Heart right ventricle (tissue), 16 donors: ENCODE results near the gene SECTM1. TPM values are rescaled to one million over a fixed set of nuclear protein-coding genes. Genes with fewer than 3 reads are reported as not detected.

Experiments used
- ATAC-seq, 8 donors: fragments of 200-7000 bp; cut with Tn5 transposase; one replicate each; pipeline ENCODE4 v1.9.1; 2020; ENCODE audit warnings: mild to moderate bottlenecking in 8 of 8, moderate library complexity in 8 of 8, moderate number of reproducible peaks in 1 of 8
- DNase-seq, 2 donors: peaks; one replicate each; pipeline ENCODE4 v3.0.0-alpha.2; 2020
- H3K27ac ChIP-seq, 10 donors: fragments of 200-600 bp; sonication (generic) in 2 of 10; one replicate each; pipeline versions ENCODE4 v1.5.0 to v1.8.0; 2020 to 2022; ENCODE audit warnings: mild to moderate bottlenecking in 3 of 10
- H3K27me3 ChIP-seq, 7 donors: fragments of 200-600 bp; one replicate each; pipeline ENCODE4 v1.8.0; 2021 to 2022; ENCODE audit warnings: mild to moderate bottlenecking in 2 of 7
- H3K36me3 ChIP-seq, 9 donors: fragments of 200-600 bp; sonication (generic) in 1 of 9; one replicate each; pipeline versions ENCODE4 v1.5.0 to v1.8.0; 2020 to 2022; ENCODE audit warnings: mild to moderate bottlenecking in 2 of 9
- H3K4me1 ChIP-seq, 9 donors: fragments of 200-600 bp; sonication (generic) in 1 of 9; one replicate each; pipeline versions ENCODE4 v1.5.0 to v1.8.0; 2020 to 2022; ENCODE audit warnings: mild to moderate bottlenecking in 4 of 9
- H3K4me3 ChIP-seq, 10 donors: fragments of 200-600 bp; sonication (generic) in 2 of 10; one replicate each; pipeline versions ENCODE4 v1.5.0 to v1.8.0; 2020 to 2022; ENCODE audit warnings: mild to moderate bottlenecking in 7 of 10, moderate library complexity in 2 of 10
- H3K9me3 ChIP-seq, 11 donors: fragments of 200-600 bp in 10 of 11; sonication (generic) in 2 of 11; one replicate each; pipeline versions ENCODE4 v1.5.0 to v1.8.0; 2013 to 2022; ENCODE audit warnings: mild to moderate bottlenecking in 2 of 11, control low read depth in 1 of 11, moderate library complexity in 1 of 11
- WGBS, 2 donors: extraction: QIAGEN DNeasy Blood & Tissue Kit; methylation state at CpG; one replicate each; pipeline ENCODE4 v1.1.7; 2013; ENCODE audit warnings: inconsistent platforms in 1 of 2; 5-methylcytosine and 5-hydroxymethylcytosine counted together
- intact Hi-C, 10 donors: fragments of 100-400 bp; cut with DNase I; formaldehyde crosslinking; loops; one replicate each; pipeline versions ENCODE4 v1.11.1 to v1.14.2; 2022
- polyA plus RNA-seq, 2 donors: library from polyadenylated mRNA; stranded (reverse); fragments of 200-250 nt; gene quantifications; one replicate each; pipeline ENCODE4 v1.2.3, GENCODE V29; 2013
- total RNA-seq, 10 donors: library from RNA; stranded (reverse); fragmentation: NEBNext Ultra II Directional in 3 of 10; extraction: Animal tissue kit (Norgen Biotek cat#: 25700) in 3 of 10; gene quantifications; one replicate each; pipeline versions ENCODE4 v1.2.1 to v1.2.4, GENCODE V29; 2021 to 2023
- TF ChIP-seq, protein P1 (sequence below), 9 donors: fragments of 200-600 bp; sonication (generic) in 2 of 9; IDR thresholded peaks; one replicate each; pipeline versions ENCODE4 v1.5.0 to v1.8.0; 2021 to 2022; ENCODE audit warnings: antibody characterized with exemption in 9 of 9, mild to moderate bottlenecking in 5 of 9, moderate library complexity in 1 of 9
- donor health status: Arrhythmogenic right ventricular cardiomyopathy.
- donor health status: ischemic (EF 13 %, LVEDD 7.1; RV severe dilation, severe dysfunction).
- donor health status: healthy with polysubstance abuse.
- donor health status: DM: no; HTN: yes; CAD: no.
- donor health status: DM: no; HTN: no; CAD: no.
- donor health status: ischemic (EF 25% LVEDD 6.9; RV normal size, moderate dysfunction).
- donor health status: ischemic (EF 25% LVEDD 5.7; RV mildly dilated, moderate dysfunction).
- donor health status: healthy.
- donor health status: DM: yes; HTN: yes; CAD: no.
- donor health status: Ischemic cardiomyopathy.
- donor health status: ischemic (EF 35%, LVEDD 5.7; RV mildly dilated, moderate dysfunction).
- donor health status: nonischemic (EF 11% LVEDD 7.7; RV severe dilation, severe dysfunction).
- donor health status: DM: yes; HTN: yes; CAD: no.
- donor health status: PGD.
- donor health status: ischemic (EF 29% LVEDD 5.4; RV normal size, mild dysfunction).
- donor health status: nonischemic (EF 23%, LVEDD 6.1; RV moderate dilation, normal function).

Gene SECTM1
- total and polyA plus RNA-seq, 12 donors = 1.7 to 29.9 (median 3.6) TPM

DNA sequence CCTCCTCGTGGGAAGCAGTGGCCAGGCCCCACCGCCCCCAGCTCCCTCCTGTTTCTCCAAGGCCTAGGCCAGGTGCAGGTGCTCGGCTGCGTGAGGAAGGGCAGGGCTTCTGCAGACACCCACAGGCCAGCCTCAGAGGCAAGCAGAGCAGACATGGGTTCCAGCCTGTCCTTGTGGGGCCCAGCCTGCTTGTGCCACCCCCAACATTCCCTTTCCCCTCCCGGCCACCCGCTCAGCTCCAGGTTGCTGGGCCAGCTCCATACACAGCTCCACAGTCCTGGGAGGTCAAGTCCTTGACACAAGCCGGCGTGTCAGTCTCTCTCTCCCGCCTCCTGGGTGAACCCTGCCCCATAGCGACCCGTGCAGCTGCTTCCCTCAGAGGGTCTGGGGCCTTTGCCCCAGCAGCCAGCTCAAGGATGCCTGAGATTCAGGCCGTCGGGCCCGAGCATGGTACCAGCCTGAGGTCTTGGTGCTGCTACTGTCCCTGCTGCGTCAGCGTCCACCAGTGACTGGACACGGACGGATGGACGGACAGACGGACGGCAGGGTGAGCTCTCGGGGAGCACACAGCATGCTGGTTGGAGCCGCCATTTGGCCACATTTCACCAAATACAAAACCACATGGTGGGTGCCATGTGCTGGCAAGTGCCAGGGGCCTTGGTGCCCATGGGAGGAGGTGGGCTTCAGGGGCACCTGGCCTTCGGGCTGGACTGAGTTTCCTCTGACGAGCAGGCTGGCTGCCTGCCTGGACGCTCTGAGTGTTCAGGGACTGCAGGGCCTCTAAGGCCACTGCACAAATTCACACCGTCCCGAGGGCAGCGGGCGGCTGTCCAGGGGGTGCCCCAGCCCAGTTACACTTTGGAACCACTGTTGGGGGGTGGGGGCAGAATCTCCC, 8.0 kb downstream of the SECTM1 start:
- intact Hi-C loops = loop anchor here in 3 of 10 donors (10.0 kb wide), 3 partner anchors 81 to 291 kb away; partner anchors contain the start of genes DCXR (in 1 of the 3) and RAC3 (in 1 of the 3)
- no peaks in the 10 kb centered on the region for H3K9me3 ChIP-seq
- H3K4me1 ChIP-seq = peaks cover 4 to 18% (median 10%) of the 10 kb centered on the region in 9 donors
- no peak overlapping the region for H3K27ac ChIP-seq
- DNase-seq = peak in 1 of 2 donors; percentile 10
- peaks cover 0 to 13% (median 0%) of the 10 kb centered on the region in 9 donors for H3K36me3 ChIP-seq
- peaks cover 0 to 49% (median 26%) of the 10 kb centered on the region in 7 donors for H3K27me3 ChIP-seq
- H3K4me3 ChIP-seq = no peak overlapping the region
- ATAC-seq = no peak
- WGBS, 2 donors = 90% methylated on average over 30 of the region's 30 CpGs
- TF ChIP-seq, protein P1, sequence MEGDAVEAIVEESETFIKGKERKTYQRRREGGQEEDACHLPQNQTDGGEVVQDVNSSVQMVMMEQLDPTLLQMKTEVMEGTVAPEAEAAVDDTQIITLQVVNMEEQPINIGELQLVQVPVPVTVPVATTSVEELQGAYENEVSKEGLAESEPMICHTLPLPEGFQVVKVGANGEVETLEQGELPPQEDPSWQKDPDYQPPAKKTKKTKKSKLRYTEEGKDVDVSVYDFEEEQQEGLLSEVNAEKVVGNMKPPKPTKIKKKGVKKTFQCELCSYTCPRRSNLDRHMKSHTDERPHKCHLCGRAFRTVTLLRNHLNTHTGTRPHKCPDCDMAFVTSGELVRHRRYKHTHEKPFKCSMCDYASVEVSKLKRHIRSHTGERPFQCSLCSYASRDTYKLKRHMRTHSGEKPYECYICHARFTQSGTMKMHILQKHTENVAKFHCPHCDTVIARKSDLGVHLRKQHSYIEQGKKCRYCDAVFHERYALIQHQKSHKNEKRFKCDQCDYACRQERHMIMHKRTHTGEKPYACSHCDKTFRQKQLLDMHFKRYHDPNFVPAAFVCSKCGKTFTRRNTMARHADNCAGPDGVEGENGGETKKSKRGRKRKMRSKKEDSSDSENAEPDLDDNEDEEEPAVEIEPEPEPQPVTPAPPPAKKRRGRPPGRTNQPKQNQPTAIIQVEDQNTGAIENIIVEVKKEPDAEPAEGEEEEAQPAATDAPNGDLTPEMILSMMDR (IDR thresholded peaks at IDR 0.05) = no peak

DNA sequence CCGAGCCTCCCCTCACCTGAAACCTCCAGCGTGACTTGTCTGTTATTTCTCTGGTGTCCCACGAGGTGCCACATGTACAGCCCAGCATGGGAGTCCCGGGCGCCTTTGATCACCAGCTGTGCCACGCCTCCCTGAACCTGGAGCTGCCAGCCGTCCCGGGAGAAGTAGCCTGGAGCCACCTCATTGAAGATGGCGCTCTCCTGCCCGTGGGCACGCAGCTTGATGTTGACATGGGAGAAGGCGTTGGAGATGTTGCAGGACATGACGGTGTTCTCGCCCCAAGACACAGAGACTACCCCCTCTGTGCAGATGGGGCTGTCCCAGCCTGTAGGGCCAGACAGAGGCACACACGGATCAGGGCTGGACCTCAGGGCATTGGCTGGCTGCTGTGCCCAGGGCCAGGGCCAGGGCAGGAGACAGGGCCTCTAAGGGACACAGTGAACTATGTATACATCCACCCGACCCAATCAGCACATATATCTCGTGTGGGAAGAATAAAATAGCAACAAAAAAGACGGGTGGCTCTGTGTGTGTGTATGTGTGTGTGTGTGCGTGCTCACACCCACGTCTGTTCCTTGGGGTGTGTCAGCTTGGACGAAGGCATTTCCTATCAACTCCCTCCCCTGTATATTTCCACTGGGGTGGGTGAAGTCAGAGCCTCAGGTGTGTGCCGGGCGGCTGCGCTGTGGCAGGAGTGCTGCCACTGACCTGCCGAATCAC, 8.8 kb downstream of the SECTM1 start:
- no peaks in the 10 kb centered on the region for H3K9me3 ChIP-seq
- 69 to 70% methylated on average over 25 of the region's 25 CpGs for WGBS, 2 donors
- no peak for DNase-seq
- peaks cover 0 to 12% (median 4%) of the 10 kb centered on the region in 9 donors for H3K4me1 ChIP-seq
- intact Hi-C loops = loop anchor here (5.0 to 10.0 kb wide), 7 partner anchors 80 to 290 kb away; partner anchors contain the start of genes DCXR (in 1 of the 10) and RAC3 (in 1 of the 10)
- no peak overlapping the region for H3K4me3 ChIP-seq
- H3K27ac ChIP-seq = no peak overlapping the region
- ATAC-seq = peak in 1 of 8 donors; percentile 23
- peaks cover 0 to 13% (median 0%) of the 10 kb centered on the region in 9 donors for H3K36me3 ChIP-seq
- TF ChIP-seq, protein P1 (IDR thresholded peaks at IDR 0.05) = no peak
- peaks cover 0 to 43% (median 22%) of the 10 kb centered on the region in 7 donors for H3K27me3 ChIP-seq

DNA sequence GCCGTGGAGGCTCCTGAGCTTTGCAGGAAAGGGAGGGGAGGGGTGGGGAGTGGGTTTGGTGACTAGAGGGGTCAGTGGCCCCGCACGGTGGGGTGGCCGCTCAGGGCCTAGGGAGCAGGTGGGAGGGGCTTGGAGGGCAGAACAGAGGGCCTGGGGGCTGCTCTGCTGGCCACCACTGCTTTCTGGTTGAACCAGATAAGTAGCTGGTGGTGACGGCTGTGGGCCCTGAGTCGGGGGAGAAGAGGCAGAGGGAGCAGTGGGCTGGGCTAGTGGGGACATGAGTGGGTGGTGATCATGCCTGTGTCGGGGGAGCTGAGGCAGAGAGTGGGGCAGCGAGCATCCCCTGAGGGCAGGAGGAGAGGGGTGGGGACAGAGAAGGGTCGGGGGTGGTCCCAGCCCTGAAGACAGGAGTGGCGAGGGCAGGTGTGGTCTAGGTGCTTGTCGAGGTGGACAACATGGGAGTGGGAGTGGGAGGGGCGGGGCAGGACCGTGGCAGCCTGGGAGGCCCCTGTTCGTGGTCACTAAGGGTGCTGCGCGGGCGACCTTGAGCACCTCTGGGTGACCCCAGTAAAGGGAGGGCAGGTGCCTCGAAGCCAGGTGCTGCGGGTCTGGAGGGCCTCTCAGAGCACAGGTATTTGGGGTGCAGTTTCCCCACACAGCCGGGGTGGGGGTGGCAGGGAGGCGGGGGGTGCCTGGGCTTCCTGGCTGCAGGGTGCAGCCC, 9.9 kb downstream of the SECTM1 start:
- intact Hi-C loops = loop anchor here (2.0 to 10.0 kb wide), 8 partner anchors 79 to 289 kb away; partner anchors contain the start of genes DCXR (in 1 of the 10) and RAC3 (in 1 of the 10)
- Histone ChIP-seq H3K27ac (no peak overlapping the region), H3K27me3 (peaks cover 0 to 33% (median 15%) of the 10 kb centered on the region in 7 donors), H3K9me3 (no peaks in the 10 kb centered on the region), H3K4me1 (peaks cover 0 to 12% (median 4%) of the 10 kb centered on the region in 9 donors), H3K4me3 (no peak overlapping the region), H3K36me3 (peaks cover 0 to 13% (median 0%) of the 10 kb centered on the region in 9 donors)
- DNase-seq = peak in 1 of 2 donors; percentile 8
- TF ChIP-seq, protein P1 (IDR thresholded peaks at IDR 0.05) = no peak
- ATAC-seq = no peak
- WGBS, 2 donors = 65 to 69% methylated on average over 21 of the region's 21 CpGs
